ENCODE data around the gene LRRC55.

DNA sequence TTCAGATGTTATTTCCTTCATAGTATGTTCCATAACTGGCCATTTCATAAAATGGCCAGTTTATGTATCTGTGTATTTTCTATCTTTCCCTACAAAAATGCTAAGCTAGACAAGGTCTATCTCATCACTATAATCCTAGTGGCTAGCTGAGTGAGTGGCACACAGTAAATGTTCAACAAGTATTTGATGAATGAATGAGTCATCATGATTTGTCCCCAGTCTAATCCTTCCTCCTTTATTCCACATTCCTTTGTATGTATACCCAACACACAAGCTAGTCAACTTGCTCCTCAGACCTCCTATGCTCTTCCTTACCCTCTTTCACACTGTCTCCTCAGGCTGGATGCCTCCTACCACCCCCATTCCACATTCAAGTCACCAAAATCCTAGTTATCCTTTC is 42.8 kb downstream of the LRRC55 start:
- TF ChIP-seq, protein P1, sequence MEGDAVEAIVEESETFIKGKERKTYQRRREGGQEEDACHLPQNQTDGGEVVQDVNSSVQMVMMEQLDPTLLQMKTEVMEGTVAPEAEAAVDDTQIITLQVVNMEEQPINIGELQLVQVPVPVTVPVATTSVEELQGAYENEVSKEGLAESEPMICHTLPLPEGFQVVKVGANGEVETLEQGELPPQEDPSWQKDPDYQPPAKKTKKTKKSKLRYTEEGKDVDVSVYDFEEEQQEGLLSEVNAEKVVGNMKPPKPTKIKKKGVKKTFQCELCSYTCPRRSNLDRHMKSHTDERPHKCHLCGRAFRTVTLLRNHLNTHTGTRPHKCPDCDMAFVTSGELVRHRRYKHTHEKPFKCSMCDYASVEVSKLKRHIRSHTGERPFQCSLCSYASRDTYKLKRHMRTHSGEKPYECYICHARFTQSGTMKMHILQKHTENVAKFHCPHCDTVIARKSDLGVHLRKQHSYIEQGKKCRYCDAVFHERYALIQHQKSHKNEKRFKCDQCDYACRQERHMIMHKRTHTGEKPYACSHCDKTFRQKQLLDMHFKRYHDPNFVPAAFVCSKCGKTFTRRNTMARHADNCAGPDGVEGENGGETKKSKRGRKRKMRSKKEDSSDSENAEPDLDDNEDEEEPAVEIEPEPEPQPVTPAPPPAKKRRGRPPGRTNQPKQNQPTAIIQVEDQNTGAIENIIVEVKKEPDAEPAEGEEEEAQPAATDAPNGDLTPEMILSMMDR (optimal IDR thresholded peaks at IDR 0.05 in 1 of 3, IDR thresholded peaks at IDR 0.05 in 1 of 3, conservative IDR thresholded peaks at IDR 0.05 in 1 of 3; ENCODE audit: extremely low read depth in 1 of 3, insufficient read depth in 2 of 3, low read length in 3 of 3) = no peak
- no peak for TF ChIP-seq EZH2 (IDR thresholded peaks at IDR 0.05; ENCODE audit: low read length)

Data from keratinocyte (primary cell).